ENCODE data around the gene CYP3A5. TPM values are rescaled to one million over a fixed set of nuclear protein-coding genes. Genes with fewer than 3 reads are reported as not detected.

The CYP3A5 gene
- total RNA-seq, 4 donors from 2014 or later = 0.47 to 5.3 (median 1.9) TPM

DNA sequence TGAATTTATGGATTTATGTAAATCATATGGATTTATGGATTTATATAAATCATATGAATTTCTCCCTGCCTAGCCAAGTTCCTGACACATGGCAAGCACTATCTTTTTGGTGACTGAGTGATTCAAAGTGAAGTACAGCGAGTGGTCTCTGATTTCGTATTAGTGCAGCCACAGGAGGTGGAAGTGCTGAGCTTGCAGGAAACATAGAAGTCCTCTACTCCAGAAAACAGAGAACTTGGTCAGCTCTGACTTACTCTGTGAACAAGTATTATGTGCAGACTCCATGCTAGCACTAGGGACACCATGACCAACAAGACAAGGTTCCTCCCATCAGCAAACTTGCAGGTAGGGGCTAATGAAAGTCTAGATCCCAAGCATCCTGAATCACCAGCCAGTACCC lies 28.5 kb downstream of the CYP3A5 start:
- Histone ChIP-seq H3K27ac (no peak overlapping the region), H3K4me3 (no peak overlapping the region), H3K36me3 (no peaks in the 10 kb centered on the region), H3K27me3 (no peaks in the 10 kb centered on the region), H3K9me3 (no peaks in the 10 kb centered on the region), H3K4me1 (no peaks in the 10 kb centered on the region)
- 92 to 100% methylated on average over 2 of the region's 2 CpGs for WGBS, 2 donors (ENCODE audit: low coverage in 1 of 2)
- no peak for ATAC-seq
- TF ChIP-seq, protein P1, sequence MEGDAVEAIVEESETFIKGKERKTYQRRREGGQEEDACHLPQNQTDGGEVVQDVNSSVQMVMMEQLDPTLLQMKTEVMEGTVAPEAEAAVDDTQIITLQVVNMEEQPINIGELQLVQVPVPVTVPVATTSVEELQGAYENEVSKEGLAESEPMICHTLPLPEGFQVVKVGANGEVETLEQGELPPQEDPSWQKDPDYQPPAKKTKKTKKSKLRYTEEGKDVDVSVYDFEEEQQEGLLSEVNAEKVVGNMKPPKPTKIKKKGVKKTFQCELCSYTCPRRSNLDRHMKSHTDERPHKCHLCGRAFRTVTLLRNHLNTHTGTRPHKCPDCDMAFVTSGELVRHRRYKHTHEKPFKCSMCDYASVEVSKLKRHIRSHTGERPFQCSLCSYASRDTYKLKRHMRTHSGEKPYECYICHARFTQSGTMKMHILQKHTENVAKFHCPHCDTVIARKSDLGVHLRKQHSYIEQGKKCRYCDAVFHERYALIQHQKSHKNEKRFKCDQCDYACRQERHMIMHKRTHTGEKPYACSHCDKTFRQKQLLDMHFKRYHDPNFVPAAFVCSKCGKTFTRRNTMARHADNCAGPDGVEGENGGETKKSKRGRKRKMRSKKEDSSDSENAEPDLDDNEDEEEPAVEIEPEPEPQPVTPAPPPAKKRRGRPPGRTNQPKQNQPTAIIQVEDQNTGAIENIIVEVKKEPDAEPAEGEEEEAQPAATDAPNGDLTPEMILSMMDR (IDR thresholded peaks at IDR 0.05) = no peak
- TF ChIP-seq POLR2A (IDR thresholded peaks at IDR 0.05) = no peak
- TF ChIP-seq EP300 (IDR thresholded peaks at IDR 0.05) = no peak
- TF ChIP-seq POLR2AphosphoS5 (IDR thresholded peaks at IDR 0.05) = no peak

DNA sequence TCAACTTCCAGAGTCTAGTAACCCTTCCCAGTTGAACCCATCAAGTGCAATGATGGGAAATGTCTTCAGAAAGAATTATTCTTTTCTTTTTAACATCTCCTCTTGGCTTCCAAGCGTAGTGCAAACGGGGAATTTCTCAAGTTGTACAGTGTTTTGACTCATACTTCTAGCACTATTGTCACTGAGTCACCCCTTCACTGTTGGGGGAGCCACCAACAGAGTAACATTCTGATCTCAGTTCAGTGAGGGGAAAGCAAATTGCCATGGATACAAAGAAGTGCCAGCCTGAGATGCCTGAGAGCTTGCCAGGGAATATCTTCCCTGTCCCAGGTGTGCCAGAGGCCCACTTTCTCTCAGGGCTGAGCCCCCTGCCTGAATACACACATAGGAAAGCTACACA lies 31.0 kb downstream of the CYP3A5 start:
- H3K4me3 ChIP-seq = no peak overlapping the region

DNA sequence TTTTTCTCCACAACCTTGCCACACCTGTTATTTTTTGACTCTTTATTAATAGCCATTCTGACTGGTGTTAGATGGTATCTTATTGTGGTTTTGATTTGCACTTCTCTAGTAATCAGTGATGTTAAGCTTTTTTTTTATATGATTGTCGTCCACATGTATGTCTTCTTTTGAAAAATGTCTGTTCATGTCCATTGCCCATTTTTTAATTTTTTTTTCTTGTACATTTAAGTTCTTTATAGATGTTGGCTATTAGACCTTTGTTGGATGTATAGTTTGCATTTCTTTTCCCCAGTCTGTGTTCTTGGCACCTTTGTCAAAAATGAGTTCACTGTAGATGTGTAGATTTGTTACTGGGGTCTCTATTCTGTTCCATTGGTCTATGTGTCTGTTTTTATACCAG lies 34.2 kb downstream of the CYP3A5 start:
- no peak overlapping the region for H3K27ac ChIP-seq
- no peak for TF ChIP-seq EP300 (IDR thresholded peaks at IDR 0.05)
- TF ChIP-seq POLR2AphosphoS5 (IDR thresholded peaks at IDR 0.05) = no peak
- TF ChIP-seq, protein P1 (IDR thresholded peaks at IDR 0.05) = no peak
- TF ChIP-seq POLR2A (IDR thresholded peaks at IDR 0.05) = no peak
- peaks cover 0 to 42% of the 10 kb centered on the region in 2 donors for H3K36me3 ChIP-seq
- H3K27me3 ChIP-seq = no peaks in the 10 kb centered on the region
- no peak overlapping the region for H3K4me3 ChIP-seq
- H3K4me1 ChIP-seq = no peaks in the 10 kb centered on the region
- 80 to 82% methylated on average over 1 of the region's 1 CpG for WGBS, 2 donors (ENCODE audit: low coverage in 1 of 2)
- no peak for ATAC-seq
- H3K9me3 ChIP-seq = no peaks in the 10 kb centered on the region

More for the DNA sequence above, 31.0 kb downstream of the CYP3A5 start:
- Histone ChIP-seq H3K27me3 (no peaks in the 10 kb centered on the region), H3K4me1 (no peaks in the 10 kb centered on the region), H3K36me3 (peaks cover 0 to 19% of the 10 kb centered on the region in 2 donors), H3K27ac (no peak overlapping the region), H3K9me3 (no peaks in the 10 kb centered on the region)
- TF ChIP-seq POLR2A (IDR thresholded peaks at IDR 0.05) (no peak), POLR2AphosphoS5 (IDR thresholded peaks at IDR 0.05) (no peak), EP300 (IDR thresholded peaks at IDR 0.05) (no peak)
- TF ChIP-seq, protein P1 (IDR thresholded peaks at IDR 0.05) = no peak
- ATAC-seq = no peak
- WGBS, 2 donors (ENCODE audit: low coverage in 1 of 2) = 44 to 82% methylated on average over 2 of the region's 2 CpGs

DNA sequence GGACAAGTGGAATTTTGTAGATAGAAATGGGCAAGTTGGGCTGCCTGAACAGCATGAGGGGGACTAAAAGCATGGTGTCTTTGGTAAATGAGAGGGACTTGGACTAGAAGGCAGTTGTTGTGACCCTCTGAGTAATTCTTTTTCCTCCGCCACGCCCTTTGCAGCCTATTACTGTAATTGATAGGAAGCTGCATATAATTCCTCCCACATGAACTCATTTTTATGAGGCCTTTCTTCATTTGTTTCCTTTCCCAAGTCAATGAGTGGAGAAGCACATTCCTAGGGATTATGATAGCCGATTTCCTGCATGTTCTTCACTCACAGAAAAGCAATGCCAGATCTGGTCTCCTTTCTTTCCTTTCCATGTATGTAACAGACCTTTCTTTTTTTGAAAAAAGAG lies 35.4 kb downstream of the CYP3A5 start:
- no peak overlapping the region for H3K27ac ChIP-seq
- TF ChIP-seq POLR2A (IDR thresholded peaks at IDR 0.05) (no peak), EP300 (IDR thresholded peaks at IDR 0.05) (no peak), POLR2AphosphoS5 (IDR thresholded peaks at IDR 0.05) (no peak)
- TF ChIP-seq, protein P1 (IDR thresholded peaks at IDR 0.05) = no peak
- no peak for ATAC-seq
- no peaks in the 10 kb centered on the region for H3K27me3 ChIP-seq
- WGBS, 2 donors (ENCODE audit: low coverage in 1 of 2) = 80 to 93% methylated on average over 2 to 3 of the region's 3 CpGs
- no peak overlapping the region for H3K4me3 ChIP-seq
- H3K9me3 ChIP-seq = no peaks in the 10 kb centered on the region
- H3K4me1 ChIP-seq = no peaks in the 10 kb centered on the region
- peaks cover 0 to 42% of the 10 kb centered on the region in 2 donors for H3K36me3 ChIP-seq

DNA sequence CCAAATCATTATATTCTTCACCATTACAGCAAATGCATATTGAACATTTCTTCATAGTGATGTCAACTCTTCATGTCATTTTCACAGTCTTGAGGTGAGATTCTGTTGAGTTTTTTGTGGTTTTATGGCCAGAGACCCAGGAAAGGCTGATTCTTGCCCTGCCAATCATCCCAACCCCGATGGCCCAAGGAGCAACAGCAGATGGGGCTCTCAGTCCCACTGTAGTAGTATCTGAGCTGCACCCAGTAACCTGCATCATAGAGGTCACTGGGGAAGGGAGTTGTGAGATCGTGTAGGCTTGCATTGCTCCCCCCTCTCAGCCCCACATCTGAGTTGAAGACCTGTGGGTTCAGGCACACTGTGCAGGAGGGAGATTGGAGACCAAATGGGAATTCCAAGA lies 36.3 kb downstream of the CYP3A5 start:
- Histone ChIP-seq H3K27ac (no peak overlapping the region), H3K9me3 (no peaks in the 10 kb centered on the region), H3K4me3 (no peak overlapping the region), H3K36me3 (peaks cover 0 to 48% of the 10 kb centered on the region in 2 donors), H3K27me3 (no peaks in the 10 kb centered on the region), H3K4me1 (no peaks in the 10 kb centered on the region)
- no peak for ATAC-seq
- 80 to 83% methylated on average over 1 of the region's 2 CpGs for WGBS, 2 donors (ENCODE audit: low coverage in 1 of 2)
- TF ChIP-seq, protein P1 (IDR thresholded peaks at IDR 0.05) = no peak
- no peak for TF ChIP-seq EP300 (IDR thresholded peaks at IDR 0.05)
- no peak for TF ChIP-seq POLR2A (IDR thresholded peaks at IDR 0.05)
- no peak for TF ChIP-seq POLR2AphosphoS5 (IDR thresholded peaks at IDR 0.05)
